ENCODE results near the gene GMDS. TPM values are rescaled to one million over a fixed set of nuclear protein-coding genes. Genes with fewer than 3 reads are reported as not detected.

Gene GMDS
- total and polyA plus RNA-seq, 2 of the 8 experiments (the other 6 are each of a cell fraction or from before 2014, with no cell fraction given) = 16.8 to 50.0 TPM

- TF ChIP-seq CTCF (IDR thresholded peaks at IDR 0.05; ENCODE audit: control extremely low read depth in 1 of 3, insufficient read depth in 1 of 3, low read depth in 1 of 3, low read length in 3 of 3) (no peak), CHD7 (IDR thresholded peaks at IDR 0.05; ENCODE audit: insufficient replicate concordance, low read length) (no peak)
These were observed 540.7 kb downstream of the GMDS start (continued) for GRCh38 chr6:1704711-1705110.
